AG04449 (cell line): Measurements from ENCODE around the gene FNDC3B.

Source experiments
- CTCF ChIA-PET: fragments of 350-600 bp; formaldehyde crosslinking; extraction: SDS; loops from one replicate; lab custom pipeline; 2021; ENCODE audit warnings: antibody characterized with exemption; lab: Yijun Ruan, JAX
- POLR2A ChIA-PET: fragments of 400-600, 350-600 bp; formaldehyde crosslinking; extraction: SDS; loops from one replicate; lab custom pipeline; 2020; ENCODE audit warnings: antibody characterized with exemption, inconsistent platforms; lab: Yijun Ruan, JAX
- DNase-seq: peaks from one replicate; pipeline ENCODE4 v3.0.0-alpha.2; 2010; ENCODE audit warnings: low read depth, low spot score
- H3K4me3 ChIP-seq: 2 replicates; pipeline ENCODE4 v1.5.1; 2011; ENCODE audit warnings: low read depth, mild to moderate bottlenecking, control low read depth, low read length
- TF ChIP-seq, protein P1 (sequence below): IDR thresholded peaks from one replicate; pipeline ENCODE4 v1.5.1; 2011; ENCODE audit warnings: mild to moderate bottlenecking, moderate library complexity, low read length, control low read depth, inconsistent platforms; ENCODE audit not compliant: insufficient read depth; ENCODE audit errors: missing control alignments

The FNDC3B gene

GRCh38 chr3:172201136-172201869 lies 161.9 kb downstream of the FNDC3B start:
- POLR2A ChIA-PET: interaction anchor here (0.6 to 1.0 kb wide), 2 partner anchors 11 to 59 kb away, joined by 3 read pairs; no protein-coding TSS in a partner anchor
- no peak overlapping the region for H3K4me3 ChIP-seq
- DNase-seq: peak; percentile 69
- CTCF ChIA-PET: interaction anchor here (1.1 to 1.3 kb wide), 3 partner anchors 15 to 24 kb away, joined by 3 to 5 read pairs (median 3); no protein-coding TSS in a partner anchor
- TF ChIP-seq, protein P1, sequence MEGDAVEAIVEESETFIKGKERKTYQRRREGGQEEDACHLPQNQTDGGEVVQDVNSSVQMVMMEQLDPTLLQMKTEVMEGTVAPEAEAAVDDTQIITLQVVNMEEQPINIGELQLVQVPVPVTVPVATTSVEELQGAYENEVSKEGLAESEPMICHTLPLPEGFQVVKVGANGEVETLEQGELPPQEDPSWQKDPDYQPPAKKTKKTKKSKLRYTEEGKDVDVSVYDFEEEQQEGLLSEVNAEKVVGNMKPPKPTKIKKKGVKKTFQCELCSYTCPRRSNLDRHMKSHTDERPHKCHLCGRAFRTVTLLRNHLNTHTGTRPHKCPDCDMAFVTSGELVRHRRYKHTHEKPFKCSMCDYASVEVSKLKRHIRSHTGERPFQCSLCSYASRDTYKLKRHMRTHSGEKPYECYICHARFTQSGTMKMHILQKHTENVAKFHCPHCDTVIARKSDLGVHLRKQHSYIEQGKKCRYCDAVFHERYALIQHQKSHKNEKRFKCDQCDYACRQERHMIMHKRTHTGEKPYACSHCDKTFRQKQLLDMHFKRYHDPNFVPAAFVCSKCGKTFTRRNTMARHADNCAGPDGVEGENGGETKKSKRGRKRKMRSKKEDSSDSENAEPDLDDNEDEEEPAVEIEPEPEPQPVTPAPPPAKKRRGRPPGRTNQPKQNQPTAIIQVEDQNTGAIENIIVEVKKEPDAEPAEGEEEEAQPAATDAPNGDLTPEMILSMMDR: no peak

DNA sequence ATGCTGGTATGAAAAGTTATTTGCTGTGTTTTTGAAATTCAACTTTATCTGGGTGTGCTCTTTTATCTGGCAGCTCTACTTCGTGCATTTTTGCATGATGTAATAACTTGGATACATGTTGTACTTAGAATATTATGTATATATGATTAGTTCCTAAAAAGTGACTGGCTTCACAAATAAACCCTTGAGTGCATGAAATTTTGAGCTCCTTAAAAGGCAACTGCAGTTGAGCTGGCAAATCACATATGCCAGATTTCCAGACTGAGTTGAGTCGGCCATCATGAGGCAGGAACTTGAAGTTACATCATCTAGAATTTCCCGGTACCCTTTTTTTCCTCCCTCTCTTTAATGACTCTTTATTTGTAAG lies 162.5 kb downstream of the FNDC3B start:
- TF ChIP-seq, protein P1: no peak
- POLR2A ChIA-PET: interaction anchor here (1.0 kb wide), 1 partner anchor 10 kb away, joined by 3 read pairs; no protein-coding TSS in a partner anchor
- no peak overlapping the region for H3K4me3 ChIP-seq
- peak; percentile 76 for DNase-seq
- CTCF ChIA-PET: interaction anchor here (1.1 to 1.2 kb wide), 2 partner anchors 16 to 24 kb away, joined by 3 to 5 read pairs; no protein-coding TSS in a partner anchor

- ChIA-PET CTCF (no interaction called here), POLR2A (no interaction called here)
- TF ChIP-seq, protein P1: no peak
- DNase-seq: no peak
- H3K4me3 ChIP-seq: no peak overlapping the region
Measured at GRCh38 chr3:172202797-172203196, 163.4 kb downstream of the FNDC3B start.

- POLR2A ChIA-PET: no interaction called here
Measured at GRCh38 chr3:172203522-172204258, 164.3 kb downstream of the FNDC3B start.

DNA sequence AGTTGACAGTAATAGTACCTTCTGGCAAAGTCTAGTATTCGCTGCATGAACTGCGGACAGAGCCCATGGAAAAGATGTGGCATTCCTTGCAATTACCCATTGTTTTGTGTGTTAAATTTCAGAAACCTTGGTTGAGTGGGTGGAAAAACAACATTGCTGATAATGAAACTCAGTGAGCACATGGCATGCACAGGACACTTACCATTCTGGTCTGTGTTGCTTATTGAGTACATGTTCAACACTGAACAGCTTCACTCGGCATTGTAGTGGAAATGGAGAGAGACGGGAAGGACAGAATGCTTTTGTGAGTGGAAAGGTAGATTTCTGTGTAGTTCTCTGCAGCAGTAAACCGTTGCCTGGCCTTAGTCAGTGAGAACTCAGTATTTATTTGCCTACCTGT lies 165.3 kb downstream of the FNDC3B start:
- DNase-seq: no peak
- TF ChIP-seq, protein P1: no peak
- no peak overlapping the region for H3K4me3 ChIP-seq
- CTCF ChIA-PET: no interaction called here
- POLR2A ChIA-PET: no interaction called here

More at GRCh38 chr3:172203522-172204258, 164.3 kb downstream of the FNDC3B start:
- H3K4me3 ChIP-seq: no peak overlapping the region
- no peak for DNase-seq
- CTCF ChIA-PET: no interaction called here
- TF ChIP-seq, protein P1: no peak
